H1 (cell line): ENCODE measurements around the gene STIL. TPM values are rescaled to one million over a fixed set of nuclear protein-coding genes. Genes with fewer than 3 reads are reported as not detected.
"Not testable (repeated sequence)": the region's sequence is repeated elsewhere in the genome, so short reads cannot be mapped to it uniquely, and the experiment has no call there.

ENCODE experiments used
- CTCF ChIA-PET: fragments of 300-600 bp; sonication (Branson Sonifier 250); formaldehyde crosslinking; loops from one replicate; lab custom pipeline; 2021; ENCODE audit not compliant: partially characterized antibody; lab: Charles Lee
- POLR2A ChIA-PET: fragments of 300-600 bp; sonication (Branson Sonifier 250); formaldehyde crosslinking; loops from one replicate; lab custom pipeline; 2021; ENCODE audit warnings: inconsistent platforms; ENCODE audit not compliant: partially characterized antibody; lab: Charles Lee
- DNase-seq, 2 experiments: peaks; one replicate each; pipeline versions ENCODE4 v3.0.0 to v3.0.0-alpha.2; 2010 to 2022; ENCODE audit warnings: low spot score in 2 of 2, low read depth in 1 of 2, mixed read lengths in 1 of 2
- FAIRE-seq: peaks from 2 replicates; lab custom pipeline; 2011; peaks lifted over from hg19 to GRCh38; lab: Jason Lieb, UNC
- H2AFZ ChIP-seq: 2 replicates; pipeline ENCODE4 v1.8.1; 2012; ENCODE audit warnings: low read length, inconsistent platforms
- H2AK5ac ChIP-seq: 2 replicates; pipeline ENCODE4 v1.6.1; 2013; ENCODE audit warnings: low read depth, low read length
- H2BK120ac ChIP-seq: replicated peaks from 2 replicates; pipeline ENCODE3; 2013; ENCODE audit warnings: low read depth, low read length, inconsistent platforms
- H2BK12ac ChIP-seq: 2 replicates; pipeline ENCODE4 v1.6.1; 2013; ENCODE audit warnings: low read depth, low read length
- H2BK15ac ChIP-seq: 2 replicates; pipeline ENCODE4 v1.6.1; 2013; ENCODE audit warnings: low read length
- H2BK20ac ChIP-seq: 2 replicates; pipeline ENCODE4 v1.6.1; 2013; ENCODE audit warnings: low read length
- H2BK5ac ChIP-seq: 2 replicates; pipeline ENCODE4 v1.6.1; 2013; ENCODE audit warnings: low read depth, low read length
- H3K14ac ChIP-seq: 2 replicates; pipeline ENCODE4 v1.6.1; 2013; ENCODE audit warnings: inconsistent platforms; ENCODE audit not compliant: insufficient read length
- H3K18ac ChIP-seq: 2 replicates; pipeline ENCODE4 v1.6.1; 2013; ENCODE audit warnings: low read length; ENCODE audit errors: extremely low read depth
- H3K23ac ChIP-seq: 2 replicates; pipeline ENCODE4 v1.6.1; 2013; ENCODE audit warnings: inconsistent platforms; ENCODE audit not compliant: insufficient read length
- H3K23me2 ChIP-seq: 2 replicates; pipeline ENCODE4 v1.6.1; 2013; ENCODE audit warnings: low read depth, low read length
- H3K27ac ChIP-seq: 2 replicates; pipeline ENCODE4 v1.6.1; 2011; ENCODE audit warnings: low read depth, low read length, inconsistent platforms
- H3K27me3 ChIP-seq, 4 experiments: replicated peaks in 1 of 4; 1 replicate in 1 of 4; 2 replicates in 3 of 4; pipeline versions ENCODE4 v1.6.1 to v1.8.1; 2011 to 2013; ENCODE audit warnings: low read length in 3 of 4, mild to moderate bottlenecking in 3 of 4, inconsistent platforms in 2 of 4, mixed read lengths in 2 of 4, moderate library complexity in 1 of 4; ENCODE audit not compliant: control insufficient read depth in 3 of 4, insufficient read depth in 3 of 4; ENCODE audit errors: extremely low read depth in 1 of 4
- H3K36me3 ChIP-seq, 4 experiments: 2 replicates each; pipeline versions ENCODE4 v1.6.1 to v1.8.1; 2011 to 2013; ENCODE audit warnings: mild to moderate bottlenecking in 4 of 4, low read length in 3 of 4, moderate library complexity in 2 of 4, control low read depth in 1 of 4, inconsistent platforms in 1 of 4; ENCODE audit not compliant: insufficient read depth in 4 of 4, control insufficient read depth in 2 of 4
- H3K4ac ChIP-seq: replicated peaks from 2 replicates; pipeline ENCODE3; 2013; ENCODE audit warnings: low read length, low read depth, mixed read lengths, inconsistent platforms; ENCODE audit not compliant: insufficient read length
- H3K4me1 ChIP-seq, 4 experiments: replicated peaks in 1 of 4; 1 replicate in 1 of 4; 2 replicates in 3 of 4; pipeline versions ENCODE4 v1.6.1 to v1.8.1; 2011 to 2013; ENCODE audit warnings: low read length in 3 of 4, inconsistent platforms in 2 of 4, mixed read lengths in 1 of 4; ENCODE audit not compliant: insufficient read depth in 4 of 4, control insufficient read depth in 3 of 4
- H3K4me2 ChIP-seq, 2 experiments: 2 replicates each; pipeline versions ENCODE4 v1.6.1 to v1.8.1; 2011 to 2013; ENCODE audit warnings: low read depth in 2 of 2, low read length in 2 of 2, control low read depth in 1 of 2, inconsistent platforms in 1 of 2, mild to moderate bottlenecking in 1 of 2; ENCODE audit not compliant: insufficient read depth in 1 of 2
- H3K4me3 ChIP-seq, 4 experiments: fragments of 200-600, 300-600 bp in 1 of 4; sonication (generic), shearing (Covaris generic), sonication (Bioruptor Twin) in 1 of 4; 2 replicates each; pipeline versions ENCODE4 v1.5.1 to v1.8.1; 2011 to 2016; ENCODE audit warnings: low read length in 4 of 4, low read depth in 3 of 4, control low read depth in 2 of 4, inconsistent platforms in 2 of 4, mild to moderate bottlenecking in 2 of 4, mixed read lengths in 1 of 4, moderate library complexity in 1 of 4; ENCODE audit not compliant: insufficient read depth in 2 of 4; ENCODE audit errors: extremely low read depth in 1 of 4
- H3K56ac ChIP-seq: replicated peaks from 2 replicates; pipeline ENCODE3; 2013; ENCODE audit warnings: low read depth, mild to moderate bottlenecking, mixed read lengths, low read length, inconsistent platforms; ENCODE audit not compliant: insufficient read length
- H3K79me1 ChIP-seq: 2 replicates; pipeline ENCODE4 v1.6.1; 2013; ENCODE audit warnings: low read depth, low read length, control low read depth
- H3K79me2 ChIP-seq, 2 experiments: 2 replicates each; pipeline versions ENCODE4 v1.6.1 to v1.8.1; 2012 to 2013; ENCODE audit warnings: low read length in 2 of 2, mild to moderate bottlenecking in 2 of 2, inconsistent platforms in 1 of 2; ENCODE audit not compliant: insufficient read depth in 2 of 2, control insufficient read depth in 1 of 2
- H3K9ac ChIP-seq, 4 experiments: replicated peaks in 1 of 4; 1 replicate in 1 of 4; 2 replicates in 3 of 4; pipeline versions ENCODE4 v1.6.1 to v1.8.1; 2011 to 2013; ENCODE audit warnings: low read depth in 3 of 4, low read length in 3 of 4, control low read depth in 2 of 4, mild to moderate bottlenecking in 2 of 4, moderate library complexity in 2 of 4, inconsistent platforms in 1 of 4; ENCODE audit errors: extremely low read depth in 1 of 4
- H3K9me3 ChIP-seq, 2 experiments: 2 replicates each; pipeline versions ENCODE4 v1.6.1 to v1.8.1; 2012 to 2013; ENCODE audit warnings: mild to moderate bottlenecking in 2 of 2, moderate library complexity in 2 of 2, control low read depth in 1 of 2, inconsistent platforms in 1 of 2, low read depth in 1 of 2, low read length in 1 of 2, mixed read lengths in 1 of 2; ENCODE audit not compliant: insufficient read depth in 2 of 2
- H4K20me1 ChIP-seq, 2 experiments: replicated peaks in 1 of 2; 2 replicates each; pipeline versions ENCODE3 to v1.8.1; 2011 to 2013; ENCODE audit warnings: inconsistent platforms in 2 of 2, low read length in 2 of 2, mild to moderate bottlenecking in 1 of 2; ENCODE audit not compliant: insufficient read depth in 2 of 2, control insufficient read depth in 1 of 2
- H4K5ac ChIP-seq: 2 replicates; pipeline ENCODE4 v1.6.1; 2013; ENCODE audit warnings: low read length, low read depth, mixed read lengths, inconsistent platforms; ENCODE audit not compliant: insufficient read length
- H4K8ac ChIP-seq: 2 replicates; pipeline ENCODE4 v1.8.0; 2013; ENCODE audit warnings: mild to moderate bottlenecking, moderate library complexity, low read length, inconsistent platforms; ENCODE audit not compliant: insufficient read depth; ENCODE audit errors: extremely low read depth
- H4K91ac ChIP-seq: replicated peaks from 2 replicates; pipeline ENCODE3; 2013; ENCODE audit warnings: low read length, mixed read lengths, inconsistent platforms; ENCODE audit not compliant: insufficient read length
- WGBS, 2 experiments: shearing (Covaris generic) in 1 of 2; methylation state at CpG; one replicate each; pipeline versions ENCODE4 v1.1.6 to v1.1.7; 2013 to 2015; ENCODE audit warnings: low lambda C conversion rate in 2 of 2, mixed read lengths in 2 of 2, inconsistent platforms in 1 of 2, low coverage in 1 of 2, missing lambda C conversion rate in 1 of 2; ENCODE audit not compliant: insufficient replicate concordance in 2 of 2, insufficient coverage in 1 of 2, insufficient read length in 1 of 2; ENCODE audit errors: extremely low coverage in 1 of 2, missing lambda C conversion rate in 1 of 2; 5-methylcytosine and 5-hydroxymethylcytosine counted together
- polyA plus RNA-seq, 7 experiments: library from polyadenylated mRNA; depleted of rRNA in 3 of 7; stranded (reverse) in 5 of 7; unstranded in 2 of 7; fragments of >200 nt in 5 of 7; fragments of 200-250 nt in 2 of 7; gene quantifications; 1 replicate in 5 of 7; 2 replicates in 1 of 7; 4 replicates in 1 of 7; pipeline versions ENCODE4 v1.2.1 to v1.2.3, GENCODE V29; 2011 to 2013; ENCODE audit warnings: missing spikeins in 2 of 7, mixed read lengths in 2 of 7
- total RNA-seq: library from RNA; stranded (reverse); fragmentation: NEBNext Ultra II Directional; extraction: Animal tissue kit (Norgen Biotek cat#: 25700); gene quantifications from 2 replicates; pipeline ENCODE4 v1.2.1, GENCODE V29; 2021

STIL gene
- total and polyA plus RNA-seq, 2 of the 8 experiments (the other 6 are each of a cell fraction or from before 2014, with no cell fraction given), result 13.6 to 25.1 TPM

GRCh38 chr1:47203504-47203903, 110.4 kb downstream of the STIL start:
- H3K18ac ChIP-seq, H3K9ac ChIP-seq, DNase-seq, H3K56ac ChIP-seq, H3K36me3 ChIP-seq, H3K9me3 ChIP-seq, H3K4me2 ChIP-seq, H3K4ac ChIP-seq, H2BK12ac ChIP-seq, H2BK20ac ChIP-seq, H4K91ac ChIP-seq, H3K4me3 ChIP-seq, H3K79me1 ChIP-seq, H3K4me1 ChIP-seq, H3K14ac ChIP-seq, H2AFZ ChIP-seq, H3K79me2 ChIP-seq, H3K27ac ChIP-seq, H3K23ac ChIP-seq, H2AK5ac ChIP-seq, FAIRE-seq, H3K23me2 ChIP-seq, POLR2A ChIA-PET, H2BK5ac ChIP-seq, H2BK15ac ChIP-seq, H4K8ac ChIP-seq, H4K20me1 ChIP-seq, H4K5ac ChIP-seq, H2BK120ac ChIP-seq: not testable (repeated sequence)
- CTCF ChIA-PET, result interaction anchor here (14.2 kb wide), 1 partner anchor 60 kb away, joined by 176 read pairs; no protein-coding TSS in a partner anchor
- WGBS, 2 experiments, result 78% methylated on average over 2 of the region's 2 CpGs; no CpG with 5 or more reads in 1 of the 2 experiments
- peaks cover 0 to 18% (median 12%) of the 10 kb centered on the region in 4 experiments; a peak in 4 of 7 replicates for H3K27me3 ChIP-seq
